Heart left ventricle (tissue), 16 donors: ENCODE results near the gene CTTNBP2. TPM values are rescaled to one million over a fixed set of nuclear protein-coding genes. Genes with fewer than 3 reads are reported as not detected.
A peak's percentile ranks its signal among the peaks of the same experiment; 100 is the strongest.

Experiments used
- ATAC-seq, 4 donors: fragments of 200-7000 bp; cut with Tn5 transposase; one replicate each; pipeline ENCODE4 v1.9.1; 2020 to 2022; ENCODE audit warnings: moderate library complexity in 4 of 4, mild to moderate bottlenecking in 3 of 4, moderate number of reproducible peaks in 1 of 4
- DNase-seq, 5 donors: peaks; one replicate each; pipeline ENCODE4 v3.0.0-alpha.2; 2020
- H3K27ac ChIP-seq, 12 donors: fragments of 200-600 bp; sonication (generic) in 4 of 12; one replicate each; pipeline versions ENCODE4 v1.5.0 to v1.8.0; 2016 to 2022; ENCODE audit warnings: mild to moderate bottlenecking in 2 of 12
- H3K27me3 ChIP-seq, 9 donors: fragments of 200-600 bp; sonication (generic) in 2 of 9; one replicate each; pipeline versions ENCODE4 v1.5.1 to v1.8.0; 2016 to 2022; ENCODE audit warnings: mild to moderate bottlenecking in 3 of 9
- H3K36me3 ChIP-seq, 9 donors: fragments of 200-600 bp; sonication (generic) in 2 of 9; one replicate each; pipeline versions ENCODE4 v1.5.0 to v1.8.0; 2018 to 2022; ENCODE audit warnings: mild to moderate bottlenecking in 2 of 9
- H3K4me1 ChIP-seq, 12 donors: fragments of 200-600 bp; sonication (generic) in 4 of 12; one replicate each; pipeline versions ENCODE4 v1.5.0 to v1.8.0; 2016 to 2022; ENCODE audit warnings: mild to moderate bottlenecking in 3 of 12
- H3K4me3 ChIP-seq, 12 donors: fragments of 200-600 bp; sonication (generic) in 4 of 12; one replicate each; pipeline versions ENCODE4 v1.5.0 to v1.8.0; 2017 to 2022; ENCODE audit warnings: mild to moderate bottlenecking in 9 of 12, moderate library complexity in 4 of 12
- H3K9me3 ChIP-seq, 12 donors: fragments of 200-600 bp; sonication (generic) in 4 of 12; one replicate each; pipeline versions ENCODE4 v1.5.0 to v1.8.0; 2016 to 2022; ENCODE audit warnings: mild to moderate bottlenecking in 1 of 12
- POLR2A ChIP-seq, 2 donors: fragments of 450-650 bp; IDR thresholded peaks; one replicate each; pipeline ENCODE4 v1.6.1; 2017; ENCODE audit warnings: antibody characterized with exemption in 2 of 2, mild to moderate bottlenecking in 2 of 2, moderate library complexity in 2 of 2
- WGBS, 4 donors: extraction: QIAGEN DNeasy Blood & Tissue Kit in 2 of 4; methylation state at CpG; one replicate each; pipeline versions ENCODE4 v1.1.5 to v1.1.7; 2013 to 2018; 5-methylcytosine and 5-hydroxymethylcytosine counted together
- intact Hi-C, 10 donors: fragments of 100-400 bp; cut with DNase I; formaldehyde crosslinking; loops; one replicate each; pipeline versions ENCODE4 v1.11.1 to v1.14.2; 2022
- polyA plus RNA-seq, 2 donors: library from polyadenylated mRNA; stranded (reverse); fragments of 200-250 nt; gene quantifications; one replicate each; pipeline ENCODE4 v1.2.3, GENCODE V29; 2013
- total RNA-seq, 9 donors: library from RNA; depleted of rRNA in 2 of 9; stranded (reverse); fragments of >200 nt in 2 of 9; fragmentation: NEBNext Ultra II Directional in 3 of 9; extraction: Animal tissue kit (Norgen Biotek cat#: 25700) in 3 of 9; gene quantifications; one replicate each; pipeline versions ENCODE4 v1.1.0 to v1.2.4, GENCODE V29; 2016 to 2023
- TF ChIP-seq, protein P1 (sequence below), 12 donors: fragments of 200-600 bp; sonication (generic) in 4 of 12; IDR thresholded peaks; one replicate each; pipeline versions ENCODE4 v1.5.0 to v1.8.0; 2018 to 2022; ENCODE audit warnings: antibody characterized with exemption in 12 of 12, mild to moderate bottlenecking in 5 of 12
- donor health status: ischemic (EF 13 %, LVEDD 7.1; RV severe dilation, severe dysfunction).
- donor health status: healthy with polysubstance abuse.
- donor health status: DM: no; HTN: yes; CAD: no.
- donor health status: DM: no; HTN: no; CAD: no.
- donor health status: ischemic (EF 25% LVEDD 6.9; RV normal size, moderate dysfunction).
- donor health status: ischemic (EF 25% LVEDD 5.7; RV mildly dilated, moderate dysfunction).
- donor health status: healthy.
- donor health status: DM: yes; HTN: yes; CAD: no.
- donor health status: ischemic (EF 35%, LVEDD 5.7; RV mildly dilated, moderate dysfunction).
- donor health status: nonischemic (EF 11% LVEDD 7.7; RV severe dilation, severe dysfunction).
- donor health status: DM: yes; HTN: yes; CAD: no.
- donor health status: PGD.
- donor health status: ischemic (EF 29% LVEDD 5.4; RV normal size, mild dysfunction).
- donor health status: nonischemic (EF 23%, LVEDD 6.1; RV moderate dilation, normal function).

CTTNBP2 gene
- total and polyA plus RNA-seq, 11 donors = 0.31 to 3.9 (median 0.76) TPM

DNA sequence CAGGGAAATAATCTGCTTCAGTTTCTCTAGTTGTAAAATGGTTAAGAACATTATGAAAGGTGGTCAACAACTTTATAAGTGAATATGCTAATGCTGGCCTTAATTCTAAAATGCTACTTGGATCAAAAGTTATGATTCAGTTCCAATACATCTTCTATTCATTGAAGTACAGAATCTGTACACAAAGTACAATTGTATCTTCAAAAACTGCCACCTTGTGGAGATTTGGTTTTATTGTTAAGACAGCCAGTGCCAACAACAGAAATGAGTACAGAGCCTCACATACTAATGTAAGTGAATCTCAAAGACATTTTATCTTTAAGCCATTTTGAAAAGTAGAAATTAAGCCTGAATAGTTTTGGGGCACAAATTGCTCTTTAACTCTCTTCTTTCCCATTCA lies 199.4 kb downstream of the CTTNBP2 start:
- H3K9me3 ChIP-seq = no peaks in the 10 kb centered on the region
- intact Hi-C loops = loop anchor here in 2 of 10 donors (2.0 to 5.0 kb wide), 2 partner anchors 215 to 217 kb away; no protein-coding TSS in a partner anchor
- H3K27me3 ChIP-seq = peaks cover 0 to 6% (median 0%) of the 10 kb centered on the region in 9 donors
- TF ChIP-seq, protein P1, sequence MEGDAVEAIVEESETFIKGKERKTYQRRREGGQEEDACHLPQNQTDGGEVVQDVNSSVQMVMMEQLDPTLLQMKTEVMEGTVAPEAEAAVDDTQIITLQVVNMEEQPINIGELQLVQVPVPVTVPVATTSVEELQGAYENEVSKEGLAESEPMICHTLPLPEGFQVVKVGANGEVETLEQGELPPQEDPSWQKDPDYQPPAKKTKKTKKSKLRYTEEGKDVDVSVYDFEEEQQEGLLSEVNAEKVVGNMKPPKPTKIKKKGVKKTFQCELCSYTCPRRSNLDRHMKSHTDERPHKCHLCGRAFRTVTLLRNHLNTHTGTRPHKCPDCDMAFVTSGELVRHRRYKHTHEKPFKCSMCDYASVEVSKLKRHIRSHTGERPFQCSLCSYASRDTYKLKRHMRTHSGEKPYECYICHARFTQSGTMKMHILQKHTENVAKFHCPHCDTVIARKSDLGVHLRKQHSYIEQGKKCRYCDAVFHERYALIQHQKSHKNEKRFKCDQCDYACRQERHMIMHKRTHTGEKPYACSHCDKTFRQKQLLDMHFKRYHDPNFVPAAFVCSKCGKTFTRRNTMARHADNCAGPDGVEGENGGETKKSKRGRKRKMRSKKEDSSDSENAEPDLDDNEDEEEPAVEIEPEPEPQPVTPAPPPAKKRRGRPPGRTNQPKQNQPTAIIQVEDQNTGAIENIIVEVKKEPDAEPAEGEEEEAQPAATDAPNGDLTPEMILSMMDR (IDR thresholded peaks at IDR 0.05) = peak in 8 of 12 donors; percentile 7 to 26 (median 22)
- TF ChIP-seq POLR2A (IDR thresholded peaks at IDR 0.05) = no peak
- no peak for DNase-seq
- no peak overlapping the region for H3K27ac ChIP-seq
- ATAC-seq = peak in 2 of 4 donors; percentile 36 to 60
- no peaks in the 10 kb centered on the region for H3K36me3 ChIP-seq
- H3K4me3 ChIP-seq = no peak overlapping the region
- H3K4me1 ChIP-seq = no peaks in the 10 kb centered on the region

DNA sequence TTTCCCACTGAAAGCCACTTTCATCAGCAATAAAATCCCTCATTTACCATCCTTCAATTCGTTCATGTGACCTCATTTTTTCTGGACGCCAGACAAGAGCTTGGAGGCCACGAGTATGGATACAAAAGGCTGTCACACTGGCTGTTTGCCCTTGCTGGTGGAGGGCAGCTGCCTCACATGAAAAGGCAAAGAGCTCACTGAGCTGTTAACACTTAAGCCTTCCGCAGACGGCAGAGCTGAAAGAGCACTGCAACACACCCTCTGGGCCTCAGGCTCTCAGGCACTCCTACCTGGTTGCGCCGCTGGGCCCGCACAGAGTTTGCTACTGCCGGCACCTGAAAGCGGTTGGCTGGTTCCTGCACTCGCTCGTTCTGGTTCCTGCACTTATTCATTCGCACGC lies 199.9 kb downstream of the CTTNBP2 start:
- TF ChIP-seq, protein P1 (IDR thresholded peaks at IDR 0.05) = no peak
- TF ChIP-seq POLR2A (IDR thresholded peaks at IDR 0.05) = no peak
- peak in 2 of 4 donors; percentile 36 to 41 for ATAC-seq
- H3K27me3 ChIP-seq = peaks cover 0 to 6% (median 0%) of the 10 kb centered on the region in 9 donors
- DNase-seq = peak in 2 of 5 donors; percentile 33 to 37
- H3K9me3 ChIP-seq = no peaks in the 10 kb centered on the region
- no peak overlapping the region for H3K4me3 ChIP-seq
- 44 to 64% (median 53%) methylated on average over 14 of the region's 14 CpGs for WGBS, 4 donors
- no peaks in the 10 kb centered on the region for H3K4me1 ChIP-seq
- no peaks in the 10 kb centered on the region for H3K36me3 ChIP-seq
- no peak overlapping the region for H3K27ac ChIP-seq
- intact Hi-C loops = loop anchor here in 1 of 10 donors (5.0 kb wide), 1 partner anchor 216 kb away; no protein-coding TSS in a partner anchor

DNA sequence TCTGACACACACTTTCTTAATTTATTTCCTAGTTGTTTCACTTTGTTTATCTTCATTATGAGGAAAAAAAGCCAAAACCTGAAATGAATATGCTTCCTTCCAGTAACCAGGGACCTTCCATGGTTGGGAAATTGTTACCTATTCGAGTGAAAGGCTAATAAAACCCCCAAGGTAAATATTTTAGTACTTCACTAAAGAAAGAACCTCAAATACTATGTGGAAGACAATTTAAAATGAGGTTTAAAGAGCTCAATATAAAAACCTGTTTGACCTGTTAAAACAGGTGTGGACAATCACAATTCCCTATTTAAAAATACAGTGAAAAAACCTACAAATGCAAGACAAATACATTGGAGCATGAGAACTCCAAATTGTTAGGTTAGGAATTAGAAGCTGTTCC lies 200.8 kb downstream of the CTTNBP2 start:
- DNase-seq = no peak
- Histone ChIP-seq H3K27me3 (peaks cover 0 to 6% (median 0%) of the 10 kb centered on the region in 9 donors), H3K27ac (no peak overlapping the region), H3K4me3 (no peak overlapping the region), H3K9me3 (no peaks in the 10 kb centered on the region), H3K36me3 (no peaks in the 10 kb centered on the region), H3K4me1 (no peaks in the 10 kb centered on the region)
- 62 to 73% (median 64%) methylated on average over 1 of the region's 1 CpG for WGBS, 4 donors
- no peak for ATAC-seq
- TF ChIP-seq, protein P1 (IDR thresholded peaks at IDR 0.05) = no peak
- no peak for TF ChIP-seq POLR2A (IDR thresholded peaks at IDR 0.05)
- intact Hi-C loops = loop anchor here in 1 of 10 donors (5.0 kb wide), 1 partner anchor 215 kb away; no protein-coding TSS in a partner anchor

DNA sequence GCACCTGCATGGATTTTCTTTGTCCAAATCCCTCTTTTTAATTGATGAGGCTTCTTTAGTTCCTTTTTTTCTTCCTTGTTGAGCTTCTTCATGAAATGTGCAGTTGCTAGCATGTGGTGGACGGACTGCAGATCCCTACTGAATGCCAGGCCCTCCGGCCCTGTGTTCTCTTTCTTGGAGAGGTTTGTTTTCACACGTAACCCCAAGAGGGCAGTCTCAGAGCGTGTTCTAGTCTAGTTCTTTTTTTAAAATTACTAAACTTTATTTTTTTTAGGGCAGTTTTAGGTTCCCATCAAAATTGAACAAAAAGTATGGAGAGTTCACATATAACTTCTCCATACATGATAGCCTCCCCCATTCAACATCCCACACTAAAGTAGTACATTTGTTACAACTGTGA lies 203.4 kb downstream of the CTTNBP2 start:
- no peak for DNase-seq
- TF ChIP-seq POLR2A (IDR thresholded peaks at IDR 0.05) = no peak
- TF ChIP-seq, protein P1 (IDR thresholded peaks at IDR 0.05) = no peak
- H3K36me3 ChIP-seq = no peaks in the 10 kb centered on the region
- no peaks in the 10 kb centered on the region for H3K4me1 ChIP-seq
- H3K4me3 ChIP-seq = no peak overlapping the region
- H3K27ac ChIP-seq = no peak overlapping the region
- WGBS, 4 donors = 63 to 71% (median 71%) methylated on average over 4 of the region's 4 CpGs
- intact Hi-C loops = loop anchor here in 1 of 10 donors (5.0 kb wide), 1 partner anchor 213 kb away; no protein-coding TSS in a partner anchor
- no peak for ATAC-seq
- no peaks in the 10 kb centered on the region for H3K27me3 ChIP-seq
- no peaks in the 10 kb centered on the region for H3K9me3 ChIP-seq
